A673 (cell line): ENCODE results near the gene TCP11.

Experiments
- EZH2 ChIP-seq: fragments of 200-600 bp; sonication (generic); IDR thresholded peaks from 2 replicates; pipeline ENCODE4 v1.6.1; 2017; ENCODE audit warnings: borderline replicate concordance, low read depth, mild to moderate bottlenecking, mixed read lengths, antibody characterized with exemption, low read length; ENCODE audit not compliant: poor library complexity, severe bottlenecking
- TF ChIP-seq, protein P1 (sequence below): fragments of 300-800, 200-600 bp; sonication (generic); conservative IDR thresholded peaks from 2 replicates; pipeline ENCODE4 v1.5.1; 2017; ENCODE audit warnings: low read depth, mild to moderate bottlenecking, antibody characterized with exemption, low read length, moderate library complexity, mixed read lengths

DNA sequence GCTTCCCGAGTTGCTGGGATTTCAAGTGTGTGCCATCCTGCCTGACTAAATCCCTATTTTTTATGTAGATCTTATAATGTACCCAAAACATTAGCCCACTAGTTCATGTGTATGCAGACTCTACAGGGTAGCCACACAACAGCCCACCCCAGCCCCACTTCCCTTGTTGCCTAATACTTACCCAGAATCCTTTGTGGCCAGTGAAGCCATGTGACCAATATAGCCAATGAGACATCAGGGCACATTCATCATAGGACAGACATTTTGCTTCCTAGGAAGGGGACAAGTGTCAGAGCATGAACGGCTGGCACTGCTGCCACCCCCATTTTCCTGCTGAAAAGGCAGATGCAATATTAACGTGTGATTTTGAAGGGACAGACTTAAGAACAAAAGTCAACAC lies 36.0 kb upstream of the TCP11 start:
- TF ChIP-seq, protein P1, sequence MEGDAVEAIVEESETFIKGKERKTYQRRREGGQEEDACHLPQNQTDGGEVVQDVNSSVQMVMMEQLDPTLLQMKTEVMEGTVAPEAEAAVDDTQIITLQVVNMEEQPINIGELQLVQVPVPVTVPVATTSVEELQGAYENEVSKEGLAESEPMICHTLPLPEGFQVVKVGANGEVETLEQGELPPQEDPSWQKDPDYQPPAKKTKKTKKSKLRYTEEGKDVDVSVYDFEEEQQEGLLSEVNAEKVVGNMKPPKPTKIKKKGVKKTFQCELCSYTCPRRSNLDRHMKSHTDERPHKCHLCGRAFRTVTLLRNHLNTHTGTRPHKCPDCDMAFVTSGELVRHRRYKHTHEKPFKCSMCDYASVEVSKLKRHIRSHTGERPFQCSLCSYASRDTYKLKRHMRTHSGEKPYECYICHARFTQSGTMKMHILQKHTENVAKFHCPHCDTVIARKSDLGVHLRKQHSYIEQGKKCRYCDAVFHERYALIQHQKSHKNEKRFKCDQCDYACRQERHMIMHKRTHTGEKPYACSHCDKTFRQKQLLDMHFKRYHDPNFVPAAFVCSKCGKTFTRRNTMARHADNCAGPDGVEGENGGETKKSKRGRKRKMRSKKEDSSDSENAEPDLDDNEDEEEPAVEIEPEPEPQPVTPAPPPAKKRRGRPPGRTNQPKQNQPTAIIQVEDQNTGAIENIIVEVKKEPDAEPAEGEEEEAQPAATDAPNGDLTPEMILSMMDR, result no peak
- TF ChIP-seq EZH2, result no peak
